Measurements from ENCODE around the gene WDR70. TPM values are rescaled to one million over a fixed set of nuclear protein-coding genes. Genes with fewer than 3 reads are reported as not detected.
A peak's percentile ranks its signal among the peaks of the same experiment; 100 is the strongest.
"Not testable (repeated sequence)": the region's sequence is repeated elsewhere in the genome, so short reads cannot be mapped to it uniquely, and the experiment has no call there.

The WDR70 gene
- 39.4 and 65.7 TPM in 2 replicates for total RNA-seq (2014; rRNA removed; shearing (Covaris generic))

GRCh38 chr5:37379100-37379628 is at the start of gene WDR70:
TSS of gene WDR70 (plus strand) at chr5:37379318. CDS start at chr5:37379368, 50 bp downstream.
- DNase-seq (ENCODE audit: low read depth) = peak; percentile 92

GRCh38 chr5:37334754-37335153 is 44.4 kb upstream of the WDR70 start:
- not testable (repeated sequence) for DNase-seq (ENCODE audit: low read depth)

- DNase-seq (ENCODE audit: low read depth) = not testable (repeated sequence)
These were observed 36.4 kb upstream of the WDR70 start for GRCh38 chr5:37342741-37343140.

GRCh38 chr5:37355161-37355560 is 24.0 kb upstream of the WDR70 start:
- no peak for DNase-seq (ENCODE audit: low read depth)

- DNase-seq (ENCODE audit: low read depth) = no peak
These were observed 8.6 kb upstream of the WDR70 start for GRCh38 chr5:37370550-37370863.

- peak; percentile 97 for DNase-seq (ENCODE audit: low read depth)
These were observed 8.0 kb upstream of the WDR70 start, which contains the start of gene NUP155 for GRCh38 chr5:37370864-37371726. TSS of gene NUP155 (minus strand) at chr5:37371106. CDS start at chr5:37370977, 129 bp downstream.

GRCh38 chr5:37375091-37375490 is 4.0 kb upstream of the WDR70 start:
- peak; percentile 23 for DNase-seq (ENCODE audit: low read depth)

GRCh38 chr5:37378066-37378465 is 1.1 kb upstream of the WDR70 start:
- DNase-seq (ENCODE audit: low read depth) = not testable (repeated sequence)

- no peak for DNase-seq (ENCODE audit: low read depth)
These were observed 12.5 kb downstream of the WDR70 start for GRCh38 chr5:37391591-37391990.

GRCh38 chr5:37396352-37396751 is 17.2 kb downstream of the WDR70 start:
- no peak for DNase-seq (ENCODE audit: low read depth)

GRCh38 chr5:37400501-37400900 is 21.4 kb downstream of the WDR70 start:
- no peak for DNase-seq (ENCODE audit: low read depth)

- no peak for DNase-seq (ENCODE audit: low read depth)
These were observed 33.4 kb downstream of the WDR70 start for GRCh38 chr5:37412515-37412914.

GRCh38 chr5:37415456-37415855 is 36.3 kb downstream of the WDR70 start:
- not testable (repeated sequence) for DNase-seq (ENCODE audit: low read depth)

- DNase-seq (ENCODE audit: low read depth) = peak; percentile 28
These were observed 38.2 kb downstream of the WDR70 start for GRCh38 chr5:37417347-37417746.

GRCh38 chr5:37424441-37424840 is 45.3 kb downstream of the WDR70 start:
- DNase-seq (ENCODE audit: low read depth) = no peak

- DNase-seq (ENCODE audit: low read depth) = no peak
These were observed 48.9 kb downstream of the WDR70 start for GRCh38 chr5:37428044-37428443.

- no peak for DNase-seq (ENCODE audit: low read depth)
These were observed 56.1 kb downstream of the WDR70 start for GRCh38 chr5:37435261-37435660.

- no peak for DNase-seq (ENCODE audit: low read depth)
These were observed 57.2 kb downstream of the WDR70 start for GRCh38 chr5:37436146-37436934.

- DNase-seq (ENCODE audit: low read depth) = no peak
These were observed 58.6 kb downstream of the WDR70 start for GRCh38 chr5:37437711-37438110.

GRCh38 chr5:37445783-37446182 is 66.7 kb downstream of the WDR70 start:
- not testable (repeated sequence) for DNase-seq (ENCODE audit: low read depth)

GRCh38 chr5:37448941-37449340 is 69.8 kb downstream of the WDR70 start:
- DNase-seq (ENCODE audit: low read depth) = no peak

GRCh38 chr5:37451991-37452390 is 72.9 kb downstream of the WDR70 start:
- DNase-seq (ENCODE audit: low read depth) = not testable (repeated sequence)
